Skeletal muscle satellite cell (primary cell): Measurements from ENCODE around the gene GGT6.

ENCODE experiments used
- H3K27me3 ChIP-seq: 2 replicates; pipeline ENCODE4 v1.7.0; 2013; ENCODE audit warnings: low read length; ENCODE audit not compliant: control insufficient read depth, insufficient read depth
- H3K36me3 ChIP-seq: 2 replicates; pipeline ENCODE4 v1.7.0; 2013; ENCODE audit warnings: mild to moderate bottlenecking, control low read depth, low read length; ENCODE audit not compliant: insufficient read depth
- H3K4me1 ChIP-seq: 2 replicates; pipeline ENCODE4 v1.7.0; 2013; ENCODE audit warnings: low read length; ENCODE audit not compliant: control insufficient read depth, insufficient read depth
- H3K4me2 ChIP-seq: 2 replicates; pipeline ENCODE4 v1.7.0; 2013; ENCODE audit warnings: mild to moderate bottlenecking, low read length
- H3K4me3 ChIP-seq: 2 replicates; pipeline ENCODE4 v1.7.0; 2013; ENCODE audit warnings: low read length
- H3K9ac ChIP-seq: 2 replicates; pipeline ENCODE4 v1.7.0; 2013; ENCODE audit warnings: mild to moderate bottlenecking, low read depth, low read length, moderate library complexity
- H3K9me3 ChIP-seq: replicated peaks from 2 replicates; pipeline ENCODE4 v1.7.0; 2013; ENCODE audit warnings: mild to moderate bottlenecking, control low read depth, low read length

GGT6 gene

GRCh38 chr17:4510618-4510941 lies 49.8 kb downstream of the GGT6 start:
- no peak overlapping the region for H3K4me3 ChIP-seq
- peaks cover 53% of the 10 kb centered on the region for H3K27me3 ChIP-seq
- H3K4me1 ChIP-seq = no peaks in the 10 kb centered on the region
- H3K9ac ChIP-seq = no peak overlapping the region
- H3K36me3 ChIP-seq = no peaks in the 10 kb centered on the region
- no peak overlapping the region for H3K4me2 ChIP-seq
- H3K9me3 ChIP-seq = no peaks in the 10 kb centered on the region

- no peaks in the 10 kb centered on the region for H3K4me1 ChIP-seq
- no peaks in the 10 kb centered on the region for H3K36me3 ChIP-seq
- H3K4me2 ChIP-seq = no peak overlapping the region
- H3K4me3 ChIP-seq = no peak overlapping the region
- no peaks in the 10 kb centered on the region for H3K9me3 ChIP-seq
- H3K9ac ChIP-seq = no peak overlapping the region
- H3K27me3 ChIP-seq = peaks cover 58% of the 10 kb centered on the region
Observed at GRCh38 chr17:4509923-4510617, 50.3 kb downstream of the GGT6 start.

GRCh38 chr17:4509401-4509800 lies 51.0 kb downstream of the GGT6 start:
- H3K27me3 ChIP-seq = peaks cover 64% of the 10 kb centered on the region
- H3K4me1 ChIP-seq = no peaks in the 10 kb centered on the region
- H3K36me3 ChIP-seq = no peaks in the 10 kb centered on the region
- H3K4me2 ChIP-seq = no peak overlapping the region
- no peaks in the 10 kb centered on the region for H3K9me3 ChIP-seq
- no peak overlapping the region for H3K9ac ChIP-seq
- no peak overlapping the region for H3K4me3 ChIP-seq

- H3K9ac ChIP-seq = no peak overlapping the region
- no peaks in the 10 kb centered on the region for H3K4me1 ChIP-seq
- no peaks in the 10 kb centered on the region for H3K9me3 ChIP-seq
- H3K27me3 ChIP-seq = peaks cover 70% of the 10 kb centered on the region
- no peak overlapping the region for H3K4me2 ChIP-seq
- no peak overlapping the region for H3K4me3 ChIP-seq
- no peaks in the 10 kb centered on the region for H3K36me3 ChIP-seq
Observed at GRCh38 chr17:4508207-4508606, 52.2 kb downstream of the GGT6 start.

- H3K27me3 ChIP-seq = peaks cover 77% of the 10 kb centered on the region
Observed at GRCh38 chr17:4507361-4508111, 52.8 kb downstream of the GGT6 start.

More at GRCh38 chr17:4507361-4508111, 52.8 kb downstream of the GGT6 start:
- Histone ChIP-seq H3K4me1 (no peaks in the 10 kb centered on the region), H3K4me3 (no peak overlapping the region), H3K36me3 (no peaks in the 10 kb centered on the region), H3K4me2 (no peak overlapping the region), H3K9me3 (no peaks in the 10 kb centered on the region), H3K9ac (no peak overlapping the region)
